SK-N-SH (cell line): ENCODE results near the gene MYPN. TPM values are rescaled to one million over a fixed set of nuclear protein-coding genes. Genes with fewer than 3 reads are reported as not detected.

ENCODE experiments used
- CTCF ChIA-PET: fragments of 300-600, 350-600 bp; formaldehyde crosslinking; extraction: SDS; loops from one replicate; lab custom pipeline; 2021; lab: Yijun Ruan, JAX
- POLR2A ChIA-PET: fragments of 350-600 bp; sonication (Branson Sonifier 250); formaldehyde crosslinking; extraction: SDS; loops from one replicate; lab custom pipeline; 2020; ENCODE audit warnings: antibody characterized with exemption, inconsistent platforms; lab: Yijun Ruan, JAX
- DNase-seq: peaks from one replicate; pipeline ENCODE4 v3.0.0; 2012
- H2AFZ ChIP-seq: fragments of 200-600 bp; sonication (generic); 2 replicates; pipeline ENCODE4 v1.8.1; 2016; ENCODE audit warnings: antibody characterized with exemption, mild to moderate bottlenecking, low read depth
- H3F3A ChIP-seq: fragments of 200-600 bp; sonication (generic); replicated peaks from 2 replicates; pipeline ENCODE3; 2016; ENCODE audit warnings: antibody characterized with exemption, mild to moderate bottlenecking; ENCODE audit not compliant: insufficient read depth
- H3K27ac ChIP-seq, 2 experiments: fragments of 200-500 bp in 1 of 2; fragments of 200-600 bp in 1 of 2; sonication (Bioruptor generic) in 1 of 2; sonication (generic), shearing (Covaris generic) in 1 of 2; 2 replicates each; pipeline versions ENCODE4 v1.5.1 to v1.6.1; 2014 to 2016; ENCODE audit warnings: low read depth in 2 of 2, inconsistent platforms in 1 of 2, low read length in 1 of 2, mild to moderate bottlenecking in 1 of 2, mixed read lengths in 1 of 2
- H3K27me3 ChIP-seq: fragments of 200-600 bp; sonication (generic), shearing (Covaris generic); 2 replicates; pipeline ENCODE4 v1.6.1; 2016; ENCODE audit warnings: mixed run types; ENCODE audit not compliant: insufficient read depth
- H3K36me3 ChIP-seq, 2 experiments: fragments of 200-500 bp in 1 of 2; fragments of 200-600 bp in 1 of 2; sonication (Bioruptor generic) in 1 of 2; sonication (generic) in 1 of 2; replicated peaks in 1 of 2; 2 replicates each; pipeline versions ENCODE3 to v1.5.1; 2014 to 2016; ENCODE audit warnings: low read length in 1 of 2, mild to moderate bottlenecking in 1 of 2; ENCODE audit not compliant: insufficient read depth in 2 of 2, control insufficient read depth in 1 of 2
- H3K4me1 ChIP-seq, 2 experiments: fragments of 200-500 bp in 1 of 2; fragments of 200-600 bp in 1 of 2; sonication (Bioruptor generic) in 1 of 2; sonication (generic), shearing (Covaris generic) in 1 of 2; 2 replicates each; pipeline versions ENCODE4 v1.5.1 to v1.6.1; 2014 to 2016; ENCODE audit warnings: low read depth in 1 of 2, low read length in 1 of 2, mixed run types in 1 of 2; ENCODE audit not compliant: insufficient read depth in 2 of 2, control insufficient read depth in 1 of 2
- H3K4me2 ChIP-seq: fragments of 200-600 bp; sonication (generic), shearing (Covaris generic); 2 replicates; pipeline ENCODE4 v1.6.1; 2017; ENCODE audit warnings: mixed run types
- H3K4me3 ChIP-seq, 2 experiments: fragments of 200-500 bp in 1 of 2; fragments of 200-600 bp in 1 of 2; sonication (Bioruptor generic) in 1 of 2; sonication (generic), shearing (Covaris generic) in 1 of 2; 2 replicates each; pipeline versions ENCODE4 v1.5.1 to v1.8.1; 2014 to 2016; ENCODE audit warnings: low read depth in 2 of 2, inconsistent platforms in 1 of 2, low read length in 1 of 2, mild to moderate bottlenecking in 1 of 2, mixed read lengths in 1 of 2, moderate library complexity in 1 of 2
- H3K79me2 ChIP-seq: fragments of 200-600 bp; sonication (generic); 2 replicates; pipeline ENCODE4 v1.8.1; 2017; ENCODE audit warnings: mild to moderate bottlenecking; ENCODE audit not compliant: insufficient read depth
- H3K9ac ChIP-seq: fragments of 200-600 bp; sonication (generic); 2 replicates; pipeline ENCODE4 v1.6.1; 2017; ENCODE audit warnings: mixed run types
- H3K9me2 ChIP-seq: fragments of 200-600 bp; sonication (generic); 2 replicates; pipeline ENCODE4 v1.6.1; 2017; ENCODE audit warnings: mixed run types
- H3K9me3 ChIP-seq: fragments of 200-600 bp; sonication (generic); 2 replicates; pipeline ENCODE4 v1.6.1; 2017; ENCODE audit warnings: mixed run types, mild to moderate bottlenecking, moderate library complexity
- H4K20me1 ChIP-seq: fragments of 200-600 bp; sonication (generic); 2 replicates; pipeline ENCODE4 v1.6.1; 2017; ENCODE audit warnings: mild to moderate bottlenecking, mixed run types; ENCODE audit not compliant: insufficient read depth
- CHD2 ChIP-seq: fragments of 150-350 bp; IDR thresholded peaks from 2 replicates; pipeline ENCODE4 v1.6.1; 2018; ENCODE audit warnings: low read length; ENCODE audit not compliant: partially characterized antibody
- CTCF ChIP-seq: fragments of 200-600 bp; sonication (generic); IDR thresholded peaks from 2 replicates; pipeline ENCODE4 v1.6.1; 2017; ENCODE audit warnings: antibody characterized with exemption, mild to moderate bottlenecking, moderate library complexity
- ELF1 ChIP-seq: IDR thresholded peaks from 2 replicates; pipeline ENCODE4 v1.4.0; 2012
- FOSL2 ChIP-seq: IDR thresholded peaks from 2 replicates; pipeline ENCODE4 v1.4.0; 2012; ENCODE audit warnings: low read depth, mild to moderate bottlenecking, moderate library complexity, borderline replicate concordance
- FOXJ3 ChIP-seq: sonication (generic); formaldehyde crosslinking; IDR thresholded peaks from 2 replicates; pipeline ENCODE4 v1.5.1; 2020; ENCODE audit warnings: mild to moderate bottlenecking, missing genetic modification reagents
- FOXM1 ChIP-seq: IDR thresholded peaks from 2 replicates; pipeline ENCODE4 v1.4.0; 2012; ENCODE audit warnings: low read depth, mild to moderate bottlenecking
- GABPA ChIP-seq: IDR thresholded peaks from 2 replicates; pipeline ENCODE4 v1.4.0; 2012; ENCODE audit warnings: low read depth, mild to moderate bottlenecking
- GATA2 ChIP-seq: sonication (generic); formaldehyde crosslinking; IDR thresholded peaks from 2 replicates; pipeline ENCODE4 v1.5.0; 2020; ENCODE audit warnings: mild to moderate bottlenecking, missing genetic modification reagents
- IRF3 ChIP-seq: fragments of 150-350 bp; IDR thresholded peaks from 2 replicates; pipeline ENCODE4 v1.6.1; 2016; ENCODE audit warnings: mild to moderate bottlenecking, low read depth, low read length
- JUND ChIP-seq: IDR thresholded peaks from 2 replicates; pipeline ENCODE4 v1.4.0; 2012
- MAX ChIP-seq: IDR thresholded peaks from 2 replicates; pipeline ENCODE4 v1.4.0; 2012; ENCODE audit warnings: low read depth
- MXI1 ChIP-seq: IDR thresholded peaks from 2 replicates; pipeline ENCODE4 v1.6.1; 2012; ENCODE audit warnings: mild to moderate bottlenecking, low read depth, low read length, improper control_type of control experiment
- NFIC ChIP-seq: IDR thresholded peaks from 2 replicates; pipeline ENCODE4 v1.4.0; 2012; ENCODE audit warnings: borderline replicate concordance
- NRF1 ChIP-seq: IDR thresholded peaks from 2 replicates; pipeline ENCODE4 v1.6.1; 2012; ENCODE audit warnings: low read depth, mild to moderate bottlenecking, low read length
- PBX3 ChIP-seq: IDR thresholded peaks from 2 replicates; pipeline ENCODE4; 2012
- POLR2AphosphoS5 ChIP-seq: IDR thresholded peaks from 2 replicates; pipeline ENCODE4 v1.6.1; 2012; ENCODE audit warnings: low read depth, low read length
- RAD21 ChIP-seq: IDR thresholded peaks from 2 replicates; pipeline ENCODE4 v1.6.1; 2012; ENCODE audit warnings: mild to moderate bottlenecking, low read length
- RCOR1 ChIP-seq: fragments of 150-350 bp; IDR thresholded peaks from 2 replicates; pipeline ENCODE4 v1.6.1; 2017; ENCODE audit warnings: antibody characterized with exemption, low read length
- RFX5 ChIP-seq: IDR thresholded peaks from 2 replicates; pipeline ENCODE4 v1.6.1; 2012; ENCODE audit warnings: mild to moderate bottlenecking, improper control_type of control experiment, low read length
- RXRA ChIP-seq: IDR thresholded peaks from 2 replicates; pipeline ENCODE4 v1.4.0; 2012; ENCODE audit warnings: low read depth, mild to moderate bottlenecking, borderline replicate concordance
- SIN3A ChIP-seq: IDR thresholded peaks from 2 replicates; pipeline ENCODE4 v1.6.1; 2012; ENCODE audit warnings: low read depth, mild to moderate bottlenecking, low read length, moderate library complexity, borderline replicate concordance
- TCF12 ChIP-seq: IDR thresholded peaks from 2 replicates; pipeline ENCODE4 v1.4.0; 2012
- TEAD4 ChIP-seq: IDR thresholded peaks from 2 replicates; pipeline ENCODE4 v1.4.0; 2012; ENCODE audit warnings: mild to moderate bottlenecking, borderline replicate concordance; ENCODE audit not compliant: insufficient read depth
- USF2 ChIP-seq: fragments of 150-350 bp; IDR thresholded peaks from 2 replicates; pipeline ENCODE4 v1.6.1; 2017; ENCODE audit warnings: antibody characterized with exemption, low read length, low read depth, borderline replicate concordance
- ZBTB33 ChIP-seq: IDR thresholded peaks from 2 replicates; pipeline ENCODE4 v1.4.0; 2012; ENCODE audit warnings: low read depth, borderline replicate concordance
- WGBS: methylation state at CpG from one replicate; pipeline ENCODE4 v1.1.6; 2017; ENCODE audit warnings: low lambda C conversion rate; 5-methylcytosine and 5-hydroxymethylcytosine counted together
- polyA plus RNA-seq, 3 experiments: library from polyadenylated mRNA; depleted of rRNA; stranded (reverse); fragments of >200 nt; gene quantifications; 2 replicates each; pipeline ENCODE4 v1.2.3, GENCODE V29; 2012

MYPN gene
- polyA plus RNA-seq, 1 of the 3 experiments (the other 2 are of a cell fraction) = 0.43 TPM

- TF ChIP-seq NFIC = peak; percentile 88
- TF ChIP-seq MXI1 = no peak
- no peak for TF ChIP-seq RAD21
- TF ChIP-seq TCF12 = peak; percentile 59; the same call in 1 of the 2 replicates
- no peak for TF ChIP-seq RFX5
- TF ChIP-seq FOXJ3 = no peak
- TF ChIP-seq ZBTB33 = no peak
- no peak for TF ChIP-seq MAX
These were observed 14.1 kb upstream of the MYPN start (continued) for GRCh38 chr10:68095153-68095552.

- POLR2A ChIA-PET = no interaction called here
- H3K4me1 ChIP-seq = peaks cover 5 to 52% of the 10 kb centered on the region in 2 experiments
- 0 out of 2 replicates have a peak overlapping the region, but pooled peaks have one; percentile 18 for H3K4me2 ChIP-seq
- TF ChIP-seq RXRA = peak; percentile 86
- 0 out of 2 replicates have a peak, but pooled peaks have one; percentile 40 for TF ChIP-seq FOXM1
- no peak for TF ChIP-seq RFX5
- TF ChIP-seq FOSL2 = peak; percentile 98
- no peak for TF ChIP-seq MAX
- TF ChIP-seq GABPA = no peak
- no peak for TF ChIP-seq RCOR1
- TF ChIP-seq PBX3 = peak; percentile 85
- TF ChIP-seq TEAD4 = peak; percentile 67; the same call in 1 of the 2 replicates
- TF ChIP-seq USF2 = no peak
- TF ChIP-seq IRF3 = no peak
- TF ChIP-seq GATA2 (CRISPR knock-in tag) = no peak
- no peak for TF ChIP-seq ELF1
- no peak for TF ChIP-seq CTCF
- TF ChIP-seq JUND = peak; percentile 95
- 0 out of 2 replicates have a peak, but pooled peaks have one; percentile 34 for TF ChIP-seq SIN3A
- TF ChIP-seq POLR2AphosphoS5 = 0 out of 2 replicates have a peak, but pooled peaks have one; percentile 45
- TF ChIP-seq CHD2 = no peak
- peak; percentile 98 for TF ChIP-seq NFIC
- TF ChIP-seq NRF1 = no peak
These were observed 12.3 kb upstream of the MYPN start for GRCh38 chr10:68096913-68097516.

More at GRCh38 chr10:68096913-68097516, 12.3 kb upstream of the MYPN start:
- Histone ChIP-seq H3K9me2 (no peaks in the 10 kb centered on the region), H2AFZ (no peak overlapping the region), H3K36me3 (no peaks in the 10 kb centered on the region), H3F3A (peaks cover 58% of the 10 kb centered on the region), H3K4me3 (no peak overlapping the region), H3K27me3 (no peaks in the 10 kb centered on the region), H3K9ac (no peak overlapping the region), H3K79me2 (peaks cover 8% of the 10 kb centered on the region; the same call in 1 of the 2 replicates), H4K20me1 (no peaks in the 10 kb centered on the region), H3K27ac (peak overlapping the region; percentile 36 to 66; a peak in 3 of 4 replicates), H3K9me3 (no peaks in the 10 kb centered on the region)
- DNase-seq = no peak
- CTCF ChIA-PET = interaction anchor here (1.3 kb wide), 1 partner anchor 14 kb away, joined by 6 read pairs; no protein-coding TSS in a partner anchor
- WGBS = 36% methylated on average over 4 of the region's 4 CpGs
